OCI-LY1 (cell line): ENCODE data around the gene RMND5B.

Experiments used
- H2AFZ ChIP-seq: fragments of 200-600 bp; sonication (generic), shearing (Covaris generic); 2 replicates; pipeline ENCODE4 v1.6.0; 2014; ENCODE audit warnings: antibody characterized with exemption, mild to moderate bottlenecking, low read length
- H3F3A ChIP-seq: fragments of 200-600 bp; sonication (generic), shearing (Covaris generic); 2 replicates; pipeline ENCODE4 v1.6.0; 2014; ENCODE audit warnings: mild to moderate bottlenecking, antibody characterized with exemption, low read length, moderate library complexity; ENCODE audit not compliant: insufficient read depth
- H3K27ac ChIP-seq: fragments of 200-600 bp; sonication (generic); 2 replicates; pipeline ENCODE4 v1.5.1; 2014; ENCODE audit warnings: low read length, mixed run types, mild to moderate bottlenecking, low read depth; ENCODE audit not compliant: poor library complexity, severe bottlenecking
- H3K27me3 ChIP-seq: fragments of 200-600 bp; sonication (generic); 2 replicates; pipeline ENCODE4 v1.6.0; 2014; ENCODE audit warnings: antibody characterized with exemption, mild to moderate bottlenecking, low read length, moderate library complexity; ENCODE audit not compliant: insufficient read depth
- H3K36me3 ChIP-seq: fragments of 200-600 bp; sonication (generic); 2 replicates; pipeline ENCODE4 v1.6.1; 2014; ENCODE audit warnings: mild to moderate bottlenecking, antibody characterized with exemption, low read length, moderate library complexity, mixed read lengths; ENCODE audit not compliant: insufficient read depth
- H3K4me1 ChIP-seq: fragments of 200-600 bp; sonication (generic); 2 replicates; pipeline ENCODE4 v1.5.1; 2014; ENCODE audit warnings: mild to moderate bottlenecking, low read length, moderate library complexity; ENCODE audit not compliant: insufficient read depth, severe bottlenecking
- H3K4me2 ChIP-seq: fragments of 200-600 bp; sonication (generic), shearing (Covaris generic); 2 replicates; pipeline ENCODE4 v1.6.1; 2014; ENCODE audit warnings: low read length
- H3K4me3 ChIP-seq: fragments of 200-600 bp; sonication (generic); 2 replicates; pipeline ENCODE4 v1.5.1; 2014; ENCODE audit warnings: low read length, low read depth, mild to moderate bottlenecking, mixed read lengths; ENCODE audit not compliant: poor library complexity, severe bottlenecking
- H3K79me2 ChIP-seq: fragments of 200-600 bp; shearing (Covaris generic); 2 replicates; pipeline ENCODE4 v1.6.1; 2016; ENCODE audit warnings: mixed run types, low read length, mixed read lengths; ENCODE audit not compliant: insufficient read depth
- H3K9ac ChIP-seq: fragments of 200-600 bp; sonication (generic), shearing (Covaris generic); 2 replicates; pipeline ENCODE4 v1.6.1; 2014; ENCODE audit warnings: mild to moderate bottlenecking, low read length, mixed read lengths
- H3K9me2 ChIP-seq: fragments of 200-600 bp; sonication (generic), shearing (Covaris generic); 2 replicates; pipeline ENCODE4 v1.6.1; 2014; ENCODE audit warnings: low read depth, mild to moderate bottlenecking, low read length, mixed read lengths
- H3K9me3 ChIP-seq: fragments of 200-600 bp; shearing (Covaris generic); 2 replicates; pipeline ENCODE4 v1.6.1; 2014; ENCODE audit warnings: low read length, mixed read lengths
- H4K20me1 ChIP-seq: fragments of 200-600 bp; sonication (generic), shearing (Covaris generic); 2 replicates; pipeline ENCODE4 v1.6.0; 2016; ENCODE audit warnings: mild to moderate bottlenecking, low read length; ENCODE audit not compliant: insufficient read depth
- CTCF ChIP-seq: fragments of 200-600 bp; sonication (generic), shearing (Covaris generic); IDR thresholded peaks from 2 replicates; pipeline ENCODE4 v1.5.1; 2017; ENCODE audit warnings: mild to moderate bottlenecking, antibody characterized with exemption, low read length, moderate library complexity, mixed read lengths
- EZH2 ChIP-seq: fragments of 200-600 bp; sonication (generic), shearing (Covaris generic); IDR thresholded peaks from 2 replicates; pipeline ENCODE4 v1.8.0; 2017; ENCODE audit warnings: borderline replicate concordance, mixed run types, mild to moderate bottlenecking, antibody characterized with exemption, low read length, moderate library complexity, mixed read lengths

RMND5B gene

GRCh38 chr5:178130576-178131445, at the start of gene RMND5B:
Gene RMND5B (plus strand): TSS chr5:178131014. CDS start chr5:178138120, 7,106 bp downstream.
- Histone ChIP-seq H3K4me2 (peak within 1 kb of the TSS; percentile 78), H3K9me3 (no peaks in the 10 kb centered on the region), H2AFZ (no peak within 1 kb of the TSS), H3K9ac (peak within 1 kb of the TSS; percentile 97), H3K4me3 (peak within 1 kb of the TSS; percentile 90), H4K20me1 (no peaks in the 10 kb centered on the region), H3F3A (no peaks in the 10 kb centered on the region), H3K4me1 (peaks cover 17% of the 10 kb centered on the region), H3K27ac (peak within 1 kb of the TSS; percentile 83), H3K36me3 (peaks cover 24% of the 10 kb centered on the region; the same call in 1 of the 2 replicates), H3K79me2 (peaks cover 16% of the 10 kb centered on the region), H3K27me3 (no peaks in the 10 kb centered on the region), H3K9me2 (no peaks in the 10 kb centered on the region)
- no peak for TF ChIP-seq CTCF
- TF ChIP-seq EZH2: no peak

- no peaks in the 10 kb centered on the region for H3K36me3 ChIP-seq
- H3K27ac ChIP-seq: no peak overlapping the region
- TF ChIP-seq EZH2 (no peak), CTCF (no peak)
- no peak overlapping the region for H2AFZ ChIP-seq
- no peaks in the 10 kb centered on the region for H3K9me2 ChIP-seq
- no peaks in the 10 kb centered on the region for H3K9me3 ChIP-seq
- no peak overlapping the region for H3K4me3 ChIP-seq
- H3K9ac ChIP-seq: no peak overlapping the region
- H4K20me1 ChIP-seq: no peaks in the 10 kb centered on the region
- H3K79me2 ChIP-seq: no peaks in the 10 kb centered on the region
- H3K27me3 ChIP-seq: 0 out of 2 replicates have a peak, but pooled peaks cover 3% of the 10 kb centered on the region
- no peaks in the 10 kb centered on the region for H3F3A ChIP-seq
- no peak overlapping the region for H3K4me2 ChIP-seq
- H3K4me1 ChIP-seq: no peaks in the 10 kb centered on the region
Measured at GRCh38 chr5:178081571-178082243, 49.1 kb upstream of the RMND5B start.

- H3K4me2 ChIP-seq: no peak overlapping the region
- H2AFZ ChIP-seq: no peak overlapping the region
- no peaks in the 10 kb centered on the region for H3K4me1 ChIP-seq
- H3K4me3 ChIP-seq: no peak overlapping the region
- 0 out of 2 replicates have a peak, but pooled peaks cover 7% of the 10 kb centered on the region for H3K27me3 ChIP-seq
- H3K79me2 ChIP-seq: no peaks in the 10 kb centered on the region
- H3K9me3 ChIP-seq: no peaks in the 10 kb centered on the region
- no peaks in the 10 kb centered on the region for H4K20me1 ChIP-seq
- H3K9me2 ChIP-seq: no peaks in the 10 kb centered on the region
- H3K36me3 ChIP-seq: no peaks in the 10 kb centered on the region
- H3K27ac ChIP-seq: no peak overlapping the region
- TF ChIP-seq EZH2: no peak
- TF ChIP-seq CTCF: no peak
- H3F3A ChIP-seq: no peaks in the 10 kb centered on the region
- H3K9ac ChIP-seq: no peak overlapping the region
Measured at GRCh38 chr5:178083922-178084321, 46.9 kb upstream of the RMND5B start.
